ENCODE data around the gene LANCL2.

Gene LANCL2

DNA sequence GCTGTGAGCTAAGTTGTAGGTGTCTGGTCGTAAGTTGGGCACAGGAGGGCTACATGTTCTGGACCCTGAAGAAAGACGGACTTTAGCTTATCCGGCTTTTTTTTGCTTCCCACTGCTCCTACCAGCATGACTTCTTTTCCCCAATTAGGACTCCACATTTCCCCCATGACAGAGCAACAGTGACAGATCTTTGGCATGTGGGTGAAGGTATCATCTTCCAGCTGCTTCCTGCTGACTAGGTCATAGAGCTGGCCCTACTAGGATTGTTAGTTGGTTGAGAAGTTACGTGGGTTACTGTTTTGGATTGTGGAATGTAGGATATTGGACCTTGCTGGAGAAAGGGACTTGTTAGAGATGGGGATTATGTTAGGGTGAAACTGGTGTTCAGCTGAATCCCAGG is 21.4 kb downstream of the LANCL2 start:
- no peak overlapping the region for H3K27ac ChIP-seq (replicated peaks; ENCODE audit: low read length)
- no peak overlapping the region for H3K4me2 ChIP-seq (ENCODE audit: insufficient read depth, low read length, poor library complexity, severe bottlenecking)
- H3K4me1 ChIP-seq (ENCODE audit: control insufficient read depth in 2 of 2, insufficient read depth in 1 of 2, low read depth in 1 of 2, low read length in 2 of 2): no peaks in the 10 kb centered on the region
- WGBS, 2 donors (ENCODE audit: extremely low coverage in 2 of 2, insufficient read length in 2 of 2, insufficient replicate concordance in 1 of 2): 100% methylated on average over 1 of the region's 4 CpGs; no CpG with 5 or more reads in 1 of the 2 donors
- no peak overlapping the region for H2AK5ac ChIP-seq (ENCODE audit: low read depth, low read length)
- no peak overlapping the region for H3K4ac ChIP-seq (ENCODE audit: low read length)
- H2AFZ ChIP-seq (ENCODE audit: low read length): no peak overlapping the region
- H3K9me3 ChIP-seq (replicated peaks in 1 of 2; ENCODE audit: control insufficient read depth in 2 of 2, insufficient read depth in 1 of 2, low read depth in 1 of 2, low read length in 2 of 2): peaks cover 11 to 25% of the 10 kb centered on the region in 2 donors
- H3K23ac ChIP-seq (ENCODE audit: low read depth, low read length, poor library complexity): no peak overlapping the region
- H2BK5ac ChIP-seq (ENCODE audit: low read length): no peak overlapping the region
- H2BK120ac ChIP-seq (ENCODE audit: low read depth, low read length): no peak overlapping the region
- no peak overlapping the region for H3K18ac ChIP-seq (ENCODE audit: low read length)
- H3K36me3 ChIP-seq (replicated peaks in 1 of 2; ENCODE audit: control insufficient read depth in 2 of 2, insufficient read depth in 2 of 2, low read length in 2 of 2): peaks cover 0 to under 1% of the 10 kb centered on the region in 2 donors
- no peak overlapping the region for H3K14ac ChIP-seq (ENCODE audit: low read length)
- H3K27me3 ChIP-seq (ENCODE audit: control insufficient read depth in 3 of 3, insufficient read depth in 3 of 3, low read depth in 1 of 3, low read length in 3 of 3): no peaks in the 10 kb centered on the region
- H2BK15ac ChIP-seq (ENCODE audit: low read length): no peak overlapping the region
- no peak overlapping the region for H3K4me3 ChIP-seq (ENCODE audit: low read length in 2 of 2)
- no peak overlapping the region for H2BK12ac ChIP-seq (ENCODE audit: low read length)
- no peak overlapping the region for H4K91ac ChIP-seq (ENCODE audit: low read depth, low read length, poor library complexity)
- no peak for DNase-seq (ENCODE audit: low spot score)
- H4K8ac ChIP-seq (ENCODE audit: low read depth, low read length): no peak overlapping the region
- no peaks in the 10 kb centered on the region for H3K79me1 ChIP-seq (ENCODE audit: low read depth, low read length)
- no peak overlapping the region for H3K9ac ChIP-seq (ENCODE audit: low read depth, low read length, poor library complexity)

DNA sequence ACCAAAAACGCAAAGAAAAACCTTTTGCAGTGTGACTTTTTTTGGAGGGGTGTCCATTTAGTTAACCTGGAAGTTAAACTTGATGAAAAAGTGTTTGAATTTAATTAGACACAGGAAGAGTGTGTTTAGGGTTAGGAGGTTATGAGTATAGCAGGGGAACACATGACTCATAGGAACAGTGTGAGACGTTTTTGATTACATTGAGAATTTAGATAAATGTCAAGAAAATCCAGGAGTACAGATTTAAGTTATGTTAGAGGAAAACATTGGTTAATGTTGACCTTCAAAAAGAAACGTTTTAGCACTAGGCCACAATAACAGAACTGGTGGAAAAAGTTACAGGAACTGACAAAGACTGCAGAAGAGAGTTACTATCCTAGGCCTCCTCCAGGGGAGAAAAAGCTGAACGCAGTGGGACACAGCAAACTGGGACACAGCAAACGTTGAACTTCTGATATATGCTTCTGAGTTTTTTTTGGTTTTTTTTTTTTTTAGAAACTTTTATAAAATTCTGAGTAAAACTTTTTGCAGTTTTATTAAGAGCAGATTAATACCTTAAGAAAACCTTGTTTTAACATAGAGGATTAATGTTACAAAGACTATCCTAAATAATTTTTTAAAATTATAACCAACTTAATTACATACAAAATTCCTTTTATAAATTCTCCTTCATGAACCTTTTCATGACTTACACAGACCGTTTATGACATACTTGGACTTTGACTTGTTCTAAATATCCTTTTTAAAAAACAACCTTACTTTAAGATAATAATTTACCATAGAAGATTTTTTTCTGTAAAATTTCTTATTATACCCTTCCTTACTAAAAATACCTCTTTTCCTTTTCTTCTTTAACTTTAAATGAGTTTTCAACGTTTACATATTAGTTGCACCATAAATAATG is 22.2 kb downstream of the LANCL2 start:
- no peak overlapping the region for H3K4me2 ChIP-seq (ENCODE audit: insufficient read depth, low read length, poor library complexity, severe bottlenecking)
- no peak overlapping the region for H2BK12ac ChIP-seq (ENCODE audit: low read length)
- no CpG with 5 or more reads among the region's 7 CpGs for WGBS, 2 donors (ENCODE audit: extremely low coverage in 2 of 2, insufficient read length in 2 of 2, insufficient replicate concordance in 1 of 2)
- H3K27ac ChIP-seq (replicated peaks; ENCODE audit: low read length): no peak overlapping the region
- no peak overlapping the region for H3K23ac ChIP-seq (ENCODE audit: low read depth, low read length, poor library complexity)
- peaks cover 11 to 25% of the 10 kb centered on the region in 2 donors for H3K9me3 ChIP-seq (replicated peaks in 1 of 2; ENCODE audit: control insufficient read depth in 2 of 2, insufficient read depth in 1 of 2, low read depth in 1 of 2, low read length in 2 of 2)
- H3K4me3 ChIP-seq (ENCODE audit: low read length in 2 of 2): no peak overlapping the region
- no peak overlapping the region for H3K9ac ChIP-seq (ENCODE audit: low read depth, low read length, poor library complexity)
- H3K27me3 ChIP-seq (ENCODE audit: control insufficient read depth in 3 of 3, insufficient read depth in 3 of 3, low read depth in 1 of 3, low read length in 3 of 3): no peaks in the 10 kb centered on the region
- no peak overlapping the region for H2BK120ac ChIP-seq (ENCODE audit: low read depth, low read length)
- H4K8ac ChIP-seq (ENCODE audit: low read depth, low read length): no peak overlapping the region
- H3K4me1 ChIP-seq (ENCODE audit: control insufficient read depth in 2 of 2, insufficient read depth in 1 of 2, low read depth in 1 of 2, low read length in 2 of 2): no peaks in the 10 kb centered on the region
- no peak overlapping the region for H3K4ac ChIP-seq (ENCODE audit: low read length)
- no peak overlapping the region for H3K18ac ChIP-seq (ENCODE audit: low read length)
- no peak overlapping the region for H2AFZ ChIP-seq (ENCODE audit: low read length)
- DNase-seq (ENCODE audit: low spot score): peak; percentile 48
- no peak overlapping the region for H2BK5ac ChIP-seq (ENCODE audit: low read length)
- no peak overlapping the region for H2AK5ac ChIP-seq (ENCODE audit: low read depth, low read length)
- no peak overlapping the region for H4K91ac ChIP-seq (ENCODE audit: low read depth, low read length, poor library complexity)
- peaks cover 1 to 6% of the 10 kb centered on the region in 2 donors for H3K36me3 ChIP-seq (replicated peaks in 1 of 2; ENCODE audit: control insufficient read depth in 2 of 2, insufficient read depth in 2 of 2, low read length in 2 of 2)
- H2BK15ac ChIP-seq (ENCODE audit: low read length): no peak overlapping the region
- no peaks in the 10 kb centered on the region for H3K79me1 ChIP-seq (ENCODE audit: low read depth, low read length)
- H3K14ac ChIP-seq (ENCODE audit: low read length): no peak overlapping the region

DNA sequence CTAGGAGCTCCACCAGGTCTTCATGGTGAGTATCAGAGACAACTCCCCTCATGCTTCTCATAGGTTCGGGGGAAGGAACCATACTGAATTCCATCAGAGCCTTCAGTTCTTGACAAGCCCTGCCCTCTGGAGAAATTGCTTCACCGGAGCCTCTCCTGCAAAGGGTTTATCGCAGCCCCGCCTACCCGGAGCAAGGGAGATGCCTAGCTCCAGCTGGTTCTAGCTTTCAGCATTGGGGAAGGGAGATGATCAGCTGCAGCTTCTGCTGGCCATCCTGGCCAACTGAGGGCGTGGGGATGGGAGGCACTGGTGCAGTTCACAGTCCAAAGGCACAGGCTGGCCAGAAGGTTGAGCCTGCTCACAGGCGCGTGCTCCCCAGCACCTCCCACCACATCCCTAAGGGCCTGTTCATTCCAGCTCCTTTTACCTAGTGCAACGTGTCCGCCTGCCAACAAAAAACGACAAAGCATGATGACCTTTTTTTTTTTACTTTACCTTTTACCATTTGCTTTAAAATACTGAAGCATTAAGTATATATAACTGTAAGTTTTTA is 31.2 kb downstream of the LANCL2 start:
- peaks cover 3 to 43% of the 10 kb centered on the region in 2 donors for H3K36me3 ChIP-seq (replicated peaks in 1 of 2; ENCODE audit: control insufficient read depth in 2 of 2, insufficient read depth in 2 of 2, low read length in 2 of 2)
- H2BK120ac ChIP-seq (ENCODE audit: low read depth, low read length): no peak overlapping the region
- no peak overlapping the region for H3K23ac ChIP-seq (ENCODE audit: low read depth, low read length, poor library complexity)
- H3K9ac ChIP-seq (ENCODE audit: low read depth, low read length, poor library complexity): peak overlapping the region; percentile 51
- no peak overlapping the region for H4K8ac ChIP-seq (ENCODE audit: low read depth, low read length)
- H3K4me1 ChIP-seq (ENCODE audit: control insufficient read depth in 2 of 2, insufficient read depth in 1 of 2, low read depth in 1 of 2, low read length in 2 of 2): no peaks in the 10 kb centered on the region
- H3K79me1 ChIP-seq (ENCODE audit: low read depth, low read length): peaks cover 1% of the 10 kb centered on the region
- no peak overlapping the region for H3K14ac ChIP-seq (ENCODE audit: low read length)
- DNase-seq (ENCODE audit: low spot score): no peak
- no peak overlapping the region for H3K27ac ChIP-seq (replicated peaks; ENCODE audit: low read length)
- H3K4ac ChIP-seq (ENCODE audit: low read length): no peak overlapping the region
- no peaks in the 10 kb centered on the region for H3K27me3 ChIP-seq (ENCODE audit: control insufficient read depth in 3 of 3, insufficient read depth in 3 of 3, low read depth in 1 of 3, low read length in 3 of 3)
- no peak overlapping the region for H3K4me2 ChIP-seq (ENCODE audit: insufficient read depth, low read length, poor library complexity, severe bottlenecking)
- no peaks in the 10 kb centered on the region for H3K9me3 ChIP-seq (replicated peaks in 1 of 2; ENCODE audit: control insufficient read depth in 2 of 2, insufficient read depth in 1 of 2, low read depth in 1 of 2, low read length in 2 of 2)
- no peak overlapping the region for H2BK12ac ChIP-seq (ENCODE audit: low read length)
- no CpG with 5 or more reads among the region's 11 CpGs for WGBS, 2 donors (ENCODE audit: extremely low coverage in 2 of 2, insufficient read length in 2 of 2, insufficient replicate concordance in 1 of 2)
- H2BK15ac ChIP-seq (ENCODE audit: low read length): no peak overlapping the region
- no peak overlapping the region for H3K4me3 ChIP-seq (ENCODE audit: low read length in 2 of 2)
- no peak overlapping the region for H2AK5ac ChIP-seq (ENCODE audit: low read depth, low read length)
- H2AFZ ChIP-seq (ENCODE audit: low read length): no peak overlapping the region
- no peak overlapping the region for H2BK5ac ChIP-seq (ENCODE audit: low read length)
- H4K91ac ChIP-seq (ENCODE audit: low read depth, low read length, poor library complexity): no peak overlapping the region
- H3K18ac ChIP-seq (ENCODE audit: low read length): no peak overlapping the region

DNA sequence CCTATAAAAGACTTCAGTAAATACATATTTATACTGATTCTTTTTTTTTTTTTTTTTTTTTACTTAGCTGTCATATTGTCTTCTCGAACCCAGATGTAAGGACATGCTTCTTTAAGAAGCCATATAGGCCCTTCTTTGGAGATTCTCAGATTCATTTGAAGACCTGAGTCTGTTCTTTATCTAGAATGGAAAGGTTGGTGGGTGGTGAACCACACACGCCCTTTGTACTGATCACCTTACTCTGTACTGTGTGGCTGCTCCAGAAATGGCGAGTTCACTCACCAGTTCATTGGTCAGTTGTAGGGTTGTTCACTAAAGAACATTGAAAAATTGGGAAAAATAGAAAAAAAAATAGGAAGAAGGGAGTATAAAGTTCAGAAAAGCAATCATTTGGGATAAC is 32.5 kb downstream of the LANCL2 start:
- no peak overlapping the region for H3K4me3 ChIP-seq (ENCODE audit: low read length in 2 of 2)
- H3K23ac ChIP-seq (ENCODE audit: low read depth, low read length, poor library complexity): no peak overlapping the region
- no peaks in the 10 kb centered on the region for H3K4me1 ChIP-seq (ENCODE audit: control insufficient read depth in 2 of 2, insufficient read depth in 1 of 2, low read depth in 1 of 2, low read length in 2 of 2)
- H3K9ac ChIP-seq (ENCODE audit: low read depth, low read length, poor library complexity): no peak overlapping the region
- DNase-seq (ENCODE audit: low spot score): no peak
- no peak overlapping the region for H3K14ac ChIP-seq (ENCODE audit: low read length)
- no peak overlapping the region for H3K4ac ChIP-seq (ENCODE audit: low read length)
- no peak overlapping the region for H2BK12ac ChIP-seq (ENCODE audit: low read length)
- H3K4me2 ChIP-seq (ENCODE audit: insufficient read depth, low read length, poor library complexity, severe bottlenecking): no peak overlapping the region
- no peaks in the 10 kb centered on the region for H3K27me3 ChIP-seq (ENCODE audit: control insufficient read depth in 3 of 3, insufficient read depth in 3 of 3, low read depth in 1 of 3, low read length in 3 of 3)
- H2BK15ac ChIP-seq (ENCODE audit: low read length): no peak overlapping the region
- peaks cover 1% of the 10 kb centered on the region for H3K79me1 ChIP-seq (ENCODE audit: low read depth, low read length)
- H4K91ac ChIP-seq (ENCODE audit: low read depth, low read length, poor library complexity): no peak overlapping the region
- no peak overlapping the region for H3K27ac ChIP-seq (replicated peaks; ENCODE audit: low read length)
- H4K8ac ChIP-seq (ENCODE audit: low read depth, low read length): no peak overlapping the region
- H2BK5ac ChIP-seq (ENCODE audit: low read length): no peak overlapping the region
- H3K9me3 ChIP-seq (replicated peaks in 1 of 2; ENCODE audit: control insufficient read depth in 2 of 2, insufficient read depth in 1 of 2, low read depth in 1 of 2, low read length in 2 of 2): no peaks in the 10 kb centered on the region
- H2BK120ac ChIP-seq (ENCODE audit: low read depth, low read length): no peak overlapping the region
- no CpG with 5 or more reads among the region's 3 CpGs for WGBS, 2 donors (ENCODE audit: extremely low coverage in 2 of 2, insufficient read length in 2 of 2, insufficient replicate concordance in 1 of 2)
- H3K18ac ChIP-seq (ENCODE audit: low read length): no peak overlapping the region
- H2AFZ ChIP-seq (ENCODE audit: low read length): no peak overlapping the region
- H2AK5ac ChIP-seq (ENCODE audit: low read depth, low read length): no peak overlapping the region
- H3K36me3 ChIP-seq (replicated peaks in 1 of 2; ENCODE audit: control insufficient read depth in 2 of 2, insufficient read depth in 2 of 2, low read length in 2 of 2): peaks cover 1 to 35% of the 10 kb centered on the region in 2 donors

All from neuronal stem cell (in vitro differentiated cells).